A549 (cell line): ENCODE measurements around the gene STIM2. TPM values are rescaled to one million over a fixed set of nuclear protein-coding genes. Genes with fewer than 3 reads are reported as not detected.

Source experiments
- ATAC-seq, 2 experiments: fragments of 200-7000 bp in 1 of 2; fragments of >200 bp in 1 of 2; cut with Nextera tagmentation in 1 of 2; cut with Tn5 transposase in 1 of 2; 3 replicates each; pipeline versions ENCODE4 v1.8.0 to v1.9.1; 2018 to 2020; ENCODE audit warnings: mild to moderate bottlenecking in 1 of 2, moderate library complexity in 1 of 2
- CTCF ChIA-PET: fragments of 300-600 bp; sonication (Branson Sonifier 250); formaldehyde crosslinking; extraction: SDS; loops from one replicate; lab custom pipeline; 2021; ENCODE audit warnings: antibody characterized with exemption, inconsistent platforms; lab: Yijun Ruan, JAX
- POLR2A ChIA-PET: fragments of 350-600 bp; formaldehyde crosslinking; extraction: SDS; loops from one replicate; lab custom pipeline; 2021; ENCODE audit warnings: antibody characterized with exemption, inconsistent platforms; lab: Yijun Ruan, JAX
- DNase-seq, 2 experiments: peaks; one replicate each; pipeline versions ENCODE4 v3.0.0 to v3.0.0-alpha.2; 2011 to 2016; ENCODE audit warnings: low read depth in 1 of 2, low spot score in 1 of 2
- FAIRE-seq: peaks from 2 replicates; lab custom pipeline; 2011; peaks lifted over from hg19 to GRCh38; lab: Jason Lieb, UNC
- H3K27ac ChIP-seq, 2 experiments: fragments of >200 bp; sonication (Bioruptor Twin); formaldehyde crosslinking; 3 replicates each; pipeline ENCODE4 v1.5.1; 2016 to 2017
- H3K4me1 ChIP-seq: fragments of >200 bp; sonication (Bioruptor Twin); formaldehyde crosslinking; 3 replicates; pipeline ENCODE4 v1.6.1; 2016
- H3K4me2 ChIP-seq: fragments of >200 bp; sonication (Bioruptor Twin); formaldehyde crosslinking; 3 replicates; pipeline ENCODE4 v1.6.1; 2016
- H3K4me3 ChIP-seq: fragments of >200 bp; sonication (Bioruptor Twin); formaldehyde crosslinking; 3 replicates; pipeline ENCODE4 v1.5.1; 2016
- H3K9me3 ChIP-seq: fragments of >200 bp; sonication (Bioruptor Twin); formaldehyde crosslinking; 3 replicates; pipeline ENCODE4 v1.6.1; 2016
- CBX8 ChIP-seq: fragments of 200-600 bp; sonication (generic); IDR thresholded peaks from 2 replicates; pipeline ENCODE4 v1.6.1; 2016
- CEBPB ChIP-seq, 2 experiments: fragments of >200 bp in 1 of 2; sonication (Bioruptor Twin) in 1 of 2; formaldehyde crosslinking in 1 of 2; IDR thresholded peaks; 2 replicates each; pipeline ENCODE4 v1.6.1; 2012 to 2016
- CHD4 ChIP-seq: fragments of 200-600 bp; sonication (generic); IDR thresholded peaks from 2 replicates; pipeline ENCODE4 v1.6.1; 2016; ENCODE audit warnings: antibody characterized with exemption, mild to moderate bottlenecking, borderline replicate concordance
- EHMT2 ChIP-seq: fragments of 200-600 bp; sonication (generic); IDR thresholded peaks from 2 replicates; pipeline ENCODE4 v1.6.1; 2016; ENCODE audit warnings: antibody characterized with exemption, low read depth, mild to moderate bottlenecking, moderate library complexity
- FOXS1 ChIP-seq: fragments of 250-450 bp; sonication (Bioruptor Pico); IDR thresholded peaks from 2 replicates; pipeline ENCODE4 v1.5.0; 2020; ENCODE audit warnings: mild to moderate bottlenecking, moderate library complexity
- HDAC2 ChIP-seq: fragments of 200-600 bp; sonication (generic); IDR thresholded peaks from 2 replicates; pipeline ENCODE4 v1.6.1; 2016
- HOXB5 ChIP-seq: fragments of 250-450 bp; sonication (Bioruptor Pico); IDR thresholded peaks from 2 replicates; pipeline ENCODE4 v1.5.0; 2020; ENCODE audit warnings: mild to moderate bottlenecking, moderate library complexity
- KDM5A ChIP-seq: fragments of 200-600 bp; sonication (generic); IDR thresholded peaks from 2 replicates; pipeline ENCODE4 v1.6.1; 2016; ENCODE audit warnings: antibody characterized with exemption, mild to moderate bottlenecking
- MAZ ChIP-seq: fragments of 150-350 bp; IDR thresholded peaks from 2 replicates; pipeline ENCODE4 v1.6.1; 2014; ENCODE audit warnings: antibody characterized with exemption, low read depth, low read length, borderline replicate concordance
- MYC ChIP-seq: IDR thresholded peaks from 2 replicates; pipeline ENCODE4 v1.6.1; 2012; ENCODE audit warnings: mild to moderate bottlenecking, inconsistent platforms, low read length, improper control_type of control experiment, borderline replicate concordance
- NFE2L2 ChIP-seq: fragments of 150-350 bp; conservative IDR thresholded peaks from 2 replicates; pipeline ENCODE4 v1.6.1; 2014; ENCODE audit warnings: low read length
- NR3C1 ChIP-seq: fragments of >200 bp; sonication (Bioruptor Twin); formaldehyde crosslinking; IDR thresholded peaks from 3 replicates; pipeline ENCODE4 v1.6.1; 2017
- POLR2A ChIP-seq: IDR thresholded peaks from 2 replicates; pipeline ENCODE4 v1.6.1; 2012; ENCODE audit warnings: mild to moderate bottlenecking, low read length
- POLR2AphosphoS2 ChIP-seq: conservative IDR thresholded peaks from 2 replicates; pipeline ENCODE4 v1.6.1; 2012; ENCODE audit warnings: low read length, improper control_type of control experiment, inconsistent platforms
- RARB ChIP-seq: fragments of 250-450 bp; sonication (Bioruptor Pico); IDR thresholded peaks from 2 replicates; pipeline ENCODE4 v1.8.0; 2021; ENCODE audit warnings: mild to moderate bottlenecking, moderate library complexity
- RCOR1 ChIP-seq: fragments of 150-350 bp; IDR thresholded peaks from 2 replicates; pipeline ENCODE4 v1.6.1; 2014; ENCODE audit warnings: antibody characterized with exemption, low read length, low read depth
- RNF2 ChIP-seq: fragments of 200-600 bp; sonication (generic); IDR thresholded peaks from 2 replicates; pipeline ENCODE4 v1.6.1; 2016; ENCODE audit warnings: low read depth, mild to moderate bottlenecking, antibody characterized with exemption, moderate library complexity, borderline replicate concordance
- TFCP2L1 ChIP-seq: fragments of 250-450 bp; sonication (Bioruptor Pico); IDR thresholded peaks from 2 replicates; pipeline ENCODE4 v1.5.0; 2021; ENCODE audit warnings: mild to moderate bottlenecking
- ZC3H11A ChIP-seq: fragments of 450-650 bp; IDR thresholded peaks from 2 replicates; pipeline ENCODE4 v1.6.1; 2014; ENCODE audit warnings: antibody characterized with exemption, mild to moderate bottlenecking
- ZFP36 ChIP-seq: fragments of 450-650 bp; IDR thresholded peaks from 2 replicates; pipeline ENCODE4 v1.6.1; 2014; ENCODE audit warnings: borderline replicate concordance; ENCODE audit not compliant: partially characterized antibody
- WGBS: methylation state at CpG from one replicate; pipeline ENCODE4 v1.1.6; 2017; ENCODE audit errors: missing lambda C conversion rate; 5-methylcytosine and 5-hydroxymethylcytosine counted together
- polyA plus RNA-seq, 4 experiments: library from polyadenylated mRNA; depleted of rRNA in 3 of 4; stranded (reverse); fragments of >200 nt; fragmentation: RNase III in 1 of 4; extraction: RNeasy Plus Mini Kit Qiagen cat#74134 plus additional on column Dnase treatment in 1 of 4; gene quantifications; 2 replicates in 3 of 4; 3 replicates in 1 of 4; pipeline ENCODE4 v1.2.3, GENCODE V29; 2011 to 2017
- TF ChIP-seq, protein P1 (sequence below): fragments of >200 bp; sonication (Bioruptor Twin); formaldehyde crosslinking; IDR thresholded peaks from 3 replicates; pipeline ENCODE4 v1.6.1; 2016
- TF ChIP-seq, protein P2 (sequence below): fragments of 200-600 bp; sonication (generic); IDR thresholded peaks from 2 replicates; pipeline ENCODE4 v1.6.1; 2016; ENCODE audit warnings: antibody characterized with exemption, mild to moderate bottlenecking, moderate library complexity
- TF ChIP-seq, protein P3 (sequence below): fragments of 250-450 bp; sonication (Bioruptor Pico); IDR thresholded peaks from 2 replicates; pipeline ENCODE4 v1.5.0; 2020; ENCODE audit warnings: low read depth, mild to moderate bottlenecking, moderate library complexity
- TF ChIP-seq, protein P4 (sequence below): IDR thresholded peaks from 2 replicates; pipeline ENCODE4 v1.6.1; 2012; ENCODE audit warnings: low read depth, borderline replicate concordance

STIM2 gene
- polyA plus RNA-seq, 2 of the 4 experiments (the other 2 are of a cell fraction), result 13.6 to 20.6 TPM

DNA sequence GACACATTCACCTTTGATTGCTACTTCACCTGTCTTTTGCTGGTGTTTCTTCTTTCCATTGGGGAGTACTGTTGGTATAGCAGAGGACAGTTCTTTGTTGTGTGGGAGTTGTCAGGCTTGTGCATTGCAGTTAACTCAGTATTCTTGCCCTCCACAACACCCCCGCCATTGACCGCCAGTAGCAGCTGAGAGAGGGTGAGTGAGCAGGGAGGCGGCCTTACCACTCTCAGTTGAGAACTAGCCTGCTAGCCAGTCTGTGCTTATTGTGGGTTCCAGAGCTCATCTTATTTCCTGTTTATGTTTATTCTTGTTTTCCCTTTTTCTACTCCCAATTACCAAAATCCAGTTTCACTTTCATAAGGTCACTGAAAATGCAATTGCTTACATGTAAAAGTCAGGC is 52.2 kb downstream of the STIM2 start (continued):
- TF ChIP-seq, protein P1, sequence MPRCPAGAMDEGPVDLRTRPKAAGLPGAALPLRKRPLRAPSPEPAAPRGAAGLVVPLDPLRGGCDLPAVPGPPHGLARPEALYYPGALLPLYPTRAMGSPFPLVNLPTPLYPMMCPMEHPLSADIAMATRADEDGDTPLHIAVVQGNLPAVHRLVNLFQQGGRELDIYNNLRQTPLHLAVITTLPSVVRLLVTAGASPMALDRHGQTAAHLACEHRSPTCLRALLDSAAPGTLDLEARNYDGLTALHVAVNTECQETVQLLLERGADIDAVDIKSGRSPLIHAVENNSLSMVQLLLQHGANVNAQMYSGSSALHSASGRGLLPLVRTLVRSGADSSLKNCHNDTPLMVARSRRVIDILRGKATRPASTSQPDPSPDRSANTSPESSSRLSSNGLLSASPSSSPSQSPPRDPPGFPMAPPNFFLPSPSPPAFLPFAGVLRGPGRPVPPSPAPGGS, result no peak
- TF ChIP-seq KDM5A (no peak), FOXS1 (no peak), CBX8 (no peak)

DNA sequence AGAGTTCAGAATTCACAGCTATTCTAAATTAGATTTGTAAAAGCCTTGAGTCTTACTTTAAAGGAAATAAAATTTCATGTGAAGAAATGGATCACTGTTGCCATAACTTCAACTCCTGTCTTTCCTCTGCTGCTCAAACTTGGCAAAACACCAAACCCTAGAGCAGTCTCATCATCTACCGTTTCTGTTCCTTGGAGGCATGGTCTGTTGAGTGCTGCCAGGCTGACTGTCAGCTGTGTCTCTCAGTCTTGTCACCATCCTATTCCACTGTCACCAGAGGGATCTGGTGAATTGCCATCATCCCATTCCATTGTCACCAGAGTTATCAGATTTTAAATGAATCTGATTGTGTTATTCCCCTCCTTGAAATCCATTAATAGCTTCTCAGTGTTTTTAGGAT is 55.6 kb downstream of the STIM2 start:
- no peak for FAIRE-seq
- CTCF ChIA-PET, result no interaction called here
- no peak for TF ChIP-seq ZC3H11A
- TF ChIP-seq, protein P2, sequence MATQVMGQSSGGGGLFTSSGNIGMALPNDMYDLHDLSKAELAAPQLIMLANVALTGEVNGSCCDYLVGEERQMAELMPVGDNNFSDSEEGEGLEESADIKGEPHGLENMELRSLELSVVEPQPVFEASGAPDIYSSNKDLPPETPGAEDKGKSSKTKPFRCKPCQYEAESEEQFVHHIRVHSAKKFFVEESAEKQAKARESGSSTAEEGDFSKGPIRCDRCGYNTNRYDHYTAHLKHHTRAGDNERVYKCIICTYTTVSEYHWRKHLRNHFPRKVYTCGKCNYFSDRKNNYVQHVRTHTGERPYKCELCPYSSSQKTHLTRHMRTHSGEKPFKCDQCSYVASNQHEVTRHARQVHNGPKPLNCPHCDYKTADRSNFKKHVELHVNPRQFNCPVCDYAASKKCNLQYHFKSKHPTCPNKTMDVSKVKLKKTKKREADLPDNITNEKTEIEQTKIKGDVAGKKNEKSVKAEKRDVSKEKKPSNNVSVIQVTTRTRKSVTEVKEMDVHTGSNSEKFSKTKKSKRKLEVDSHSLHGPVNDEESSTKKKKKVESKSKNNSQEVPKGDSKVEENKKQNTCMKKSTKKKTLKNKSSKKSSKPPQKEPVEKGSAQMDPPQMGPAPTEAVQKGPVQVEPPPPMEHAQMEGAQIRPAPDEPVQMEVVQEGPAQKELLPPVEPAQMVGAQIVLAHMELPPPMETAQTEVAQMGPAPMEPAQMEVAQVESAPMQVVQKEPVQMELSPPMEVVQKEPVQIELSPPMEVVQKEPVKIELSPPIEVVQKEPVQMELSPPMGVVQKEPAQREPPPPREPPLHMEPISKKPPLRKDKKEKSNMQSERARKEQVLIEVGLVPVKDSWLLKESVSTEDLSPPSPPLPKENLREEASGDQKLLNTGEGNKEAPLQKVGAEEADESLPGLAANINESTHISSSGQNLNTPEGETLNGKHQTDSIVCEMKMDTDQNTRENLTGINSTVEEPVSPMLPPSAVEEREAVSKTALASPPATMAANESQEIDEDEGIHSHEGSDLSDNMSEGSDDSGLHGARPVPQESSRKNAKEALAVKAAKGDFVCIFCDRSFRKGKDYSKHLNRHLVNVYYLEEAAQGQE, result no peak
- TF ChIP-seq, protein P1, result no peak
- TF ChIP-seq RCOR1, result no peak
- no peak for TF ChIP-seq RARB (CRISPR knock-in tag)
- TF ChIP-seq ZFP36, result no peak
- no peak for TF ChIP-seq EHMT2
- TF ChIP-seq, protein P3, sequence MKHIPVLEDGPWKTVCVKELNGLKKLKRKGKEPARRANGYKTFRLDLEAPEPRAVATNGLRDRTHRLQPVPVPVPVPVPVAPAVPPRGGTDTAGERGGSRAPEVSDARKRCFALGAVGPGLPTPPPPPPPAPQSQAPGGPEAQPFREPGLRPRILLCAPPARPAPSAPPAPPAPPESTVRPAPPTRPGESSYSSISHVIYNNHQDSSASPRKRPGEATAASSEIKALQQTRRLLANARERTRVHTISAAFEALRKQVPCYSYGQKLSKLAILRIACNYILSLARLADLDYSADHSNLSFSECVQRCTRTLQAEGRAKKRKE, result no peak
- no peak for TF ChIP-seq RNF2
- no peak for TF ChIP-seq NR3C1
- TF ChIP-seq MYC, result no peak
- no peak for TF ChIP-seq NFE2L2
- no peak for TF ChIP-seq FOXS1
- no peak for TF ChIP-seq CEBPB (IDR thresholded peaks at IDR 0.05)
- no peak for TF ChIP-seq TFCP2L1 (CRISPR knock-in tag)
- TF ChIP-seq KDM5A, result no peak
- TF ChIP-seq CHD4, result no peak
- TF ChIP-seq POLR2AphosphoS2, result no peak
- TF ChIP-seq, all 56 proteins: peak for 0
- Histone ChIP-seq H3K9me3 (no peaks in the 10 kb centered on the region), H3K27ac (no peak overlapping the region), H3K4me1 (no peaks in the 10 kb centered on the region), H3K4me2 (no peak overlapping the region), H3K4me3 (no peak overlapping the region)
- ATAC-seq (no peak), DNase-seq (no peak)
- WGBS, result 21% methylated on average over 1 of the region's 1 CpG
- POLR2A ChIA-PET, result no interaction called here

DNA sequence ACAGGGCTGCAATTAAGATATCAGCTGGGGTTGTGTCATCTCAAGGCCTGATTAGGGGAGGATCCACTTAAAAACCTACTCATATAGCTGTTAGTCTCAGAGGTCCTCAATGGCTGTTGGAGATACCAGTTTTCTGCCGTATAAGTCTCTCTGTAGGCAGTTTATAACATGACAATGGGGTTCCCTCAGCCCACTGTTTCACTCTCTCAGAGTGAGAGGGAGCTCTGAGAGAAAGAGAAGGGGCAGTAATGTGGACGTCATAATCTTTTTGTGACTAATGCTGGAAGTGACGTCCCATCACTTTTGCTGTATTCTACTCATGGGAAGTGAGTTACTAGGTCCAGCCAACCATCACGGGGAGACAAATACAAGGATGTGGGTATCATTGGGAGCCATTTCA is 70.3 kb downstream of the STIM2 start:
- no peak for DNase-seq
- H3K4me1 ChIP-seq, result no peaks in the 10 kb centered on the region
- H3K4me2 ChIP-seq, result no peak overlapping the region
- no peak for ATAC-seq
- ChIA-PET POLR2A (no interaction called here), CTCF (no interaction called here)
- H3K4me3 ChIP-seq, result no peak overlapping the region
- WGBS, result 86% methylated on average over 4 of the region's 4 CpGs
- H3K9me3 ChIP-seq, result no peaks in the 10 kb centered on the region
- TF ChIP-seq HOXB5 (CRISPR knock-in tag) (no peak), POLR2A (no peak), HDAC2 (no peak), MAZ (no peak)
- TF ChIP-seq, protein P1, result no peak
- TF ChIP-seq, protein P3, result no peak
- TF ChIP-seq, protein P4, sequence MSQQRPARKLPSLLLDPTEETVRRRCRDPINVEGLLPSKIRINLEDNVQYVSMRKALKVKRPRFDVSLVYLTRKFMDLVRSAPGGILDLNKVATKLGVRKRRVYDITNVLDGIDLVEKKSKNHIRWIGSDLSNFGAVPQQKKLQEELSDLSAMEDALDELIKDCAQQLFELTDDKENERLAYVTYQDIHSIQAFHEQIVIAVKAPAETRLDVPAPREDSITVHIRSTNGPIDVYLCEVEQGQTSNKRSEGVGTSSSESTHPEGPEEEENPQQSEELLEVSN, result no peak
- H3K27ac ChIP-seq, result no peak overlapping the region
- FAIRE-seq, result no peak
